Keratinocyte (primary cell): ENCODE measurements around the gene OVAAL. TPM values are rescaled to one million over a fixed set of nuclear protein-coding genes. Genes with fewer than 3 reads are reported as not detected.

Source experiments
- DNase-seq: peaks from one replicate; pipeline ENCODE4 v3.0.0-alpha.2; 2011; ENCODE audit warnings: low read depth, missing footprints, low spot score
- FAIRE-seq: peaks from 2 replicates; lab custom pipeline; 2011; peaks lifted over from hg19 to GRCh38; lab: Jason Lieb, UNC
- H2AFZ ChIP-seq: 2 replicates; pipeline ENCODE4 v1.6.0; 2012; ENCODE audit warnings: low read length, control low read depth, inconsistent platforms; ENCODE audit not compliant: control insufficient read depth
- H3K27ac ChIP-seq: 2 replicates; pipeline ENCODE4 v1.5.1; 2011; ENCODE audit warnings: low read length; ENCODE audit not compliant: control insufficient read depth, insufficient read depth
- H3K27me3 ChIP-seq: 3 replicates; pipeline ENCODE4 v1.6.0; 2011; ENCODE audit warnings: low read length; ENCODE audit not compliant: control insufficient read depth, insufficient read depth; ENCODE audit errors: extremely low read depth
- H3K36me3 ChIP-seq, 2 experiments: 2 replicates in 1 of 2; 3 replicates in 1 of 2; pipeline ENCODE4 v1.5.1; 2011; ENCODE audit warnings: low read length in 2 of 2, mild to moderate bottlenecking in 1 of 2; ENCODE audit not compliant: control insufficient read depth in 2 of 2, insufficient read depth in 2 of 2; ENCODE audit errors: extremely low read depth in 1 of 2
- H3K4me1 ChIP-seq: 3 replicates; pipeline ENCODE4 v1.5.1; 2011; ENCODE audit warnings: low read length; ENCODE audit not compliant: control insufficient read depth, insufficient read depth; ENCODE audit errors: extremely low read depth
- H3K4me2 ChIP-seq: 3 replicates; pipeline ENCODE4 v1.6.0; 2011; ENCODE audit warnings: low read depth, low read length; ENCODE audit not compliant: control insufficient read depth, insufficient read depth; ENCODE audit errors: extremely low read depth
- H3K4me3 ChIP-seq, 3 experiments: fragments of 200-600 bp in 1 of 3; sonication (generic) in 1 of 3; 2 replicates in 2 of 3; 3 replicates in 1 of 3; pipeline ENCODE4 v1.5.1; 2011 to 2016; ENCODE audit warnings: low read length in 3 of 3, mild to moderate bottlenecking in 3 of 3, control low read depth in 2 of 3, inconsistent platforms in 1 of 3, low read depth in 1 of 3, mixed read lengths in 1 of 3, mixed run types in 1 of 3, moderate library complexity in 1 of 3; ENCODE audit not compliant: control insufficient read depth in 2 of 3, insufficient read depth in 2 of 3; ENCODE audit errors: extremely low read depth in 1 of 3
- H3K79me2 ChIP-seq: 2 replicates; pipeline ENCODE4 v1.6.0; 2012; ENCODE audit warnings: low read length; ENCODE audit not compliant: control insufficient read depth, insufficient read depth
- H3K9ac ChIP-seq: 3 replicates; pipeline ENCODE4 v1.6.0; 2011; ENCODE audit warnings: low read length; ENCODE audit not compliant: control insufficient read depth, insufficient read depth; ENCODE audit errors: extremely low read depth
- H3K9me1 ChIP-seq: 3 replicates; pipeline ENCODE4 v1.6.0; 2011; ENCODE audit warnings: low read length; ENCODE audit not compliant: control insufficient read depth, insufficient read depth; ENCODE audit errors: extremely low read depth
- H3K9me3 ChIP-seq: 2 replicates; pipeline ENCODE4 v1.5.1; 2012; ENCODE audit warnings: low read depth, low read length; ENCODE audit not compliant: control insufficient read depth
- H4K20me1 ChIP-seq: 3 replicates; pipeline ENCODE4 v1.6.0; 2011; ENCODE audit warnings: low read length; ENCODE audit not compliant: control insufficient read depth, insufficient read depth; ENCODE audit errors: extremely low read depth
- EZH2 ChIP-seq: IDR thresholded peaks from one replicate; pipeline ENCODE4 v1.6.1; 2012; ENCODE audit warnings: inconsistent platforms, mild to moderate bottlenecking, low read length, moderate library complexity
- dilution Hi-C: fragments of 300-500 bp; cut with MboI; formaldehyde crosslinking; loops from one replicate; pipeline ENCODE4 v1.7.0; 2020; ENCODE audit warnings: low sequenced_read_pairs; ENCODE audit not compliant: extremely low pct_ligation_motif_present
- polyA plus RNA-seq, 5 experiments: library from polyadenylated mRNA; depleted of rRNA in 3 of 5; stranded (reverse) in 3 of 5; stranded (forward) in 1 of 5; unstranded in 1 of 5; fragments of >200 nt; gene quantifications; 1 replicate in 1 of 5; 2 replicates in 3 of 5; 3 replicates in 1 of 5; pipeline versions ENCODE4 v1.2.1 to v1.2.3, GENCODE V29; 2011 to 2012; ENCODE audit warnings: missing spikeins in 2 of 5, low read depth in 1 of 5, low replicate concordance in 1 of 5
- TF ChIP-seq, protein P1 (sequence below), 3 experiments: IDR thresholded peaks in 1 of 3; conservative IDR thresholded peaks in 1 of 3; optimal IDR thresholded peaks in 1 of 3; 2 replicates in 2 of 3; 3 replicates in 1 of 3; pipeline versions ENCODE3 to v1.5.1; 2011; ENCODE audit warnings: low read length in 3 of 3, mild to moderate bottlenecking in 3 of 3, moderate library complexity in 2 of 3, control low read depth in 1 of 3, inconsistent platforms in 1 of 3; ENCODE audit not compliant: insufficient read depth in 2 of 3; ENCODE audit errors: extremely low read depth in 1 of 3

OVAAL gene
- polyA plus RNA-seq, 1 donor (not counting 4 experiments of a cell fraction or from before 2014, with no cell fraction given): not detected

- Histone ChIP-seq H3K36me3 (no peaks in the 10 kb centered on the region), H3K4me2 (no peak overlapping the region), H2AFZ (no peak overlapping the region), H3K9me1 (no peaks in the 10 kb centered on the region), H3K9ac (no peak overlapping the region), H4K20me1 (no peaks in the 10 kb centered on the region), H3K27me3 (no peaks in the 10 kb centered on the region), H3K4me3 (no peak overlapping the region), H3K9me3 (no peaks in the 10 kb centered on the region), H3K79me2 (no peaks in the 10 kb centered on the region), H3K4me1 (peaks cover 3% of the 10 kb centered on the region), H3K27ac (no peak overlapping the region)
- TF ChIP-seq, protein P1, sequence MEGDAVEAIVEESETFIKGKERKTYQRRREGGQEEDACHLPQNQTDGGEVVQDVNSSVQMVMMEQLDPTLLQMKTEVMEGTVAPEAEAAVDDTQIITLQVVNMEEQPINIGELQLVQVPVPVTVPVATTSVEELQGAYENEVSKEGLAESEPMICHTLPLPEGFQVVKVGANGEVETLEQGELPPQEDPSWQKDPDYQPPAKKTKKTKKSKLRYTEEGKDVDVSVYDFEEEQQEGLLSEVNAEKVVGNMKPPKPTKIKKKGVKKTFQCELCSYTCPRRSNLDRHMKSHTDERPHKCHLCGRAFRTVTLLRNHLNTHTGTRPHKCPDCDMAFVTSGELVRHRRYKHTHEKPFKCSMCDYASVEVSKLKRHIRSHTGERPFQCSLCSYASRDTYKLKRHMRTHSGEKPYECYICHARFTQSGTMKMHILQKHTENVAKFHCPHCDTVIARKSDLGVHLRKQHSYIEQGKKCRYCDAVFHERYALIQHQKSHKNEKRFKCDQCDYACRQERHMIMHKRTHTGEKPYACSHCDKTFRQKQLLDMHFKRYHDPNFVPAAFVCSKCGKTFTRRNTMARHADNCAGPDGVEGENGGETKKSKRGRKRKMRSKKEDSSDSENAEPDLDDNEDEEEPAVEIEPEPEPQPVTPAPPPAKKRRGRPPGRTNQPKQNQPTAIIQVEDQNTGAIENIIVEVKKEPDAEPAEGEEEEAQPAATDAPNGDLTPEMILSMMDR (optimal IDR thresholded peaks at IDR 0.05 in 1 of 3, IDR thresholded peaks at IDR 0.05 in 1 of 3, conservative IDR thresholded peaks at IDR 0.05 in 1 of 3; ENCODE audit: extremely low read depth in 1 of 3, insufficient read depth in 2 of 3, low read length in 3 of 3): no peak
- TF ChIP-seq EZH2: no peak
- dilution Hi-C loops: no loop called here
- FAIRE-seq (peak; percentile 75), DNase-seq (no peak)
Measured at GRCh38 chr1:180603223-180603849, 44.6 kb downstream of the OVAAL start.

GRCh38 chr1:180603850-180604226 is 45.1 kb downstream of the OVAAL start:
- Histone ChIP-seq H3K79me2 (no peaks in the 10 kb centered on the region), H3K4me3 (no peak overlapping the region), H4K20me1 (no peaks in the 10 kb centered on the region), H3K9me1 (no peaks in the 10 kb centered on the region), H3K4me2 (no peak overlapping the region), H3K36me3 (no peaks in the 10 kb centered on the region), H2AFZ (no peak overlapping the region), H3K4me1 (peaks cover 3% of the 10 kb centered on the region), H3K27ac (no peak overlapping the region), H3K27me3 (no peaks in the 10 kb centered on the region), H3K9ac (no peak overlapping the region), H3K9me3 (no peaks in the 10 kb centered on the region)
- FAIRE-seq (no peak), DNase-seq (no peak)
- TF ChIP-seq EZH2: no peak
- TF ChIP-seq, protein P1 (optimal IDR thresholded peaks at IDR 0.05 in 1 of 3, IDR thresholded peaks at IDR 0.05 in 1 of 3, conservative IDR thresholded peaks at IDR 0.05 in 1 of 3; ENCODE audit: extremely low read depth in 1 of 3, insufficient read depth in 2 of 3, low read length in 3 of 3): no peak
- dilution Hi-C loops: no loop called here
